HG02798 (cell line): Measurements from ENCODE around the gene FAM228A.

ENCODE experiments used
- ATAC-seq: cut with Tn5 transposase; IDR thresholded peaks from one replicate; pipeline ENCODE4 v1.9.1; 2021; ENCODE audit warnings: mild to moderate bottlenecking; ENCODE audit not compliant: unreplicated experiment, poor library complexity

The FAM228A gene

GRCh38 chr2:24221343-24222050 lies 46.6 kb downstream of the FAM228A start:
- ATAC-seq: no peak

GRCh38 chr2:24222946-24223345 lies 48.1 kb downstream of the FAM228A start:
- no peak for ATAC-seq

DNA sequence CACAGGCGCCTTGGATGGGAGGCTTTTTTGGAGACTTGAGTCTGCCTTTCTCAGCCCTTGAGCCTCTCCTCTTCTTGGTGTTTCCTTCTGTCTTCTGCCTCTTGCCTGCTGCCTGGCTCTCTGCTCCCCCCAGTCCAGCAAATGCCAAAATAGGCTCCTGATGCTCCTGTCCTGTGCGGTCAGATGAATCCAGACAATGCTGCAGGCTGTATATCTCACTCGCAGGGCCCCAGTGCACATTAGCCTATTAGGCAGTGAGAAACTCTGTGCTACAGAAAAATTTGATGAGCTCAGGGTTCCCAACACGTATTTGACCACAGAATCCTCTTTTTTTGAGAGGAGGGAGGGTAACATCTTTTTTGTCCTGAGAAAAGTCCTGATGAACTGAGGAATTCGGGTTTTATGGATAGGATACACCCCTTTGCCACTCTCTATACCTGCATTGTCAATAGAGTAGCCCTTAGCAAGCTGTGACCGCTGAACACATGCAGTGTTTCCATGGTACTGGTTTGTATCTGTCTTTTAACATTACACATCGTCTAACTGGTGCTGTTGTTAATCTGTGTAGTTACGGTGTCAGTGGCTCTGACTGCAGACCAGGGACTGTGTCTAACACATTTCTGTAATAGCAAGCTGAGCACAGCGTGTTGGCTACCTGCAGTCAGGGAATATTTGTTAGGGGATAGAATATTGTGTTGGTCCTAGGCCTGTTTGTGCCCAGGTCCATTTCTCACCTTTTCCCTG lies 50.8 kb downstream of the FAM228A start:
- no peak for ATAC-seq

GRCh38 chr2:24228470-24228869 lies 53.6 kb downstream of the FAM228A start:
- ATAC-seq: no peak

DNA sequence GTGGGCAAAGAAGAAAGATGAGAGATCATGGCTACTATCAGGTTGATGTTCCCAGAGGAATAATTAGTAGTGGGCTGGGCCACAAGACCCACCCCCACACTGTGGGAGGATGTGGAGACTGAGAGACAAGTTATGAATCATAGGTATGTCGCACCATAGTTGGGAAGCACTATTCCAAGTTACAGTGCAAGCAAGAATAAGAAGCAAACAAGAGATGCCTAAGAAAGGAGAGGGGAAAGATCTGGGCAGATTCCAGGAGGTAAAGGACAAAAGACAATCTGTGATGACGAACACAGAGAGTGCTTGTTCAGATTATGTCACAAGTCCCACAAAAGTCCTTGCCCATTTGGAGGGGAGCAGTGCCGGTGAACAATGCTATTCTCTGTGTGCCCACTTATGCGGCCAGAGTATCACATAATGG lies 56.6 kb downstream of the FAM228A start:
- no peak for ATAC-seq

GRCh38 chr2:24233321-24233720 lies 58.5 kb downstream of the FAM228A start:
- no peak for ATAC-seq

- ATAC-seq: no peak
These were observed 62.5 kb downstream of the FAM228A start for GRCh38 chr2:24237313-24237712.

- no peak for ATAC-seq
These were observed 63.3 kb downstream of the FAM228A start for GRCh38 chr2:24238158-24238557.

GRCh38 chr2:24239553-24239952 lies 64.7 kb downstream of the FAM228A start:
- ATAC-seq: no peak
